Naive thymus-derived CD4-positive, alpha-beta T cell (primary cell): Measurements from ENCODE around the gene CLTB. TPM values are rescaled to one million over a fixed set of nuclear protein-coding genes. Genes with fewer than 3 reads are reported as not detected.
"Not testable (repeated sequence)": the region's sequence is repeated elsewhere in the genome, so short reads cannot be mapped to it uniquely, and the experiment has no call there.

Source experiments
- ATAC-seq: fragments of 150-1000 bp; cut with Tn5 transposase; 2 replicates; pipeline ENCODE4 v1.10.0; 2021; ENCODE audit warnings: mild to moderate bottlenecking, moderate library complexity
- CTCF ChIA-PET: fragments of 350-600 bp; sonication (Branson Sonifier 250); formaldehyde crosslinking; loops from one replicate; lab custom pipeline; 2021; ENCODE audit warnings: antibody characterized with exemption; lab: Charles Lee
- POLR2A ChIA-PET: fragments of 350-600 bp; sonication (Branson Sonifier 250); formaldehyde crosslinking; loops from one replicate; lab custom pipeline; 2021; ENCODE audit warnings: antibody characterized with exemption, inconsistent platforms; lab: Charles Lee
- DNase-seq, 9 donors: peaks; one replicate each; pipeline versions ENCODE4 v3.0.0 to v3.0.0-alpha.2; 2020 to 2022; ENCODE audit warnings: mixed read lengths in 1 of 9
- H3K27ac ChIP-seq: one replicate; pipeline ENCODE4 v1.7.0; 2013; ENCODE audit warnings: mild to moderate bottlenecking, low read depth, low read length, moderate library complexity
- H3K27me3 ChIP-seq, 2 donors: one replicate each; pipeline ENCODE4 v1.7.0; 2013; ENCODE audit warnings: low read length in 2 of 2, mild to moderate bottlenecking in 2 of 2, moderate library complexity in 2 of 2; ENCODE audit not compliant: control insufficient read depth in 2 of 2, insufficient read depth in 2 of 2
- H3K36me3 ChIP-seq, 3 experiments: 1 replicate in 2 of 3; 2 replicates in 1 of 3; pipeline ENCODE4 v1.7.0; 2013; ENCODE audit warnings: low read length in 3 of 3, mild to moderate bottlenecking in 3 of 3, moderate library complexity in 1 of 3; ENCODE audit not compliant: insufficient read depth in 3 of 3, control insufficient read depth in 2 of 3
- H3K4me1 ChIP-seq, 2 donors: one replicate each; pipeline ENCODE4 v1.7.0; 2013; ENCODE audit warnings: low read length in 2 of 2, mild to moderate bottlenecking in 2 of 2, moderate library complexity in 1 of 2; ENCODE audit not compliant: control insufficient read depth in 2 of 2, insufficient read depth in 2 of 2
- H3K4me3 ChIP-seq: 2 replicates; pipeline ENCODE4 v1.7.0; 2013; ENCODE audit warnings: mild to moderate bottlenecking, low read length
- H3K9me3 ChIP-seq, 3 experiments: 1 replicate in 2 of 3; 2 replicates in 1 of 3; pipeline ENCODE4 v1.7.0; 2013; ENCODE audit warnings: low read length in 3 of 3; ENCODE audit not compliant: control insufficient read depth in 2 of 3
- H3K27ac Mint-ChIP-seq, 9 donors: one replicate each; pipeline ENCODE4 v1.8.0; 2020 to 2022; ENCODE audit warnings: mixed read lengths in 9 of 9, mild to moderate bottlenecking in 8 of 9, moderate library complexity in 5 of 9, inconsistent platforms in 2 of 9
- H3K27me3 Mint-ChIP-seq, 5 donors: one replicate each; pipeline ENCODE4 v1.8.0; 2021 to 2022; ENCODE audit warnings: mixed read lengths in 5 of 5, mild to moderate bottlenecking in 1 of 5
- H3K36me3 Mint-ChIP-seq, 5 donors: one replicate each; pipeline ENCODE4 v1.8.0; 2020 to 2022; ENCODE audit warnings: mixed read lengths in 5 of 5, mild to moderate bottlenecking in 3 of 5, inconsistent platforms in 1 of 5
- H3K4me1 Mint-ChIP-seq, 7 donors: one replicate each; pipeline ENCODE4 v1.8.0; 2020 to 2022; ENCODE audit warnings: mixed read lengths in 7 of 7, mild to moderate bottlenecking in 3 of 7, inconsistent platforms in 1 of 7
- H3K4me3 Mint-ChIP-seq, 10 donors: one replicate each; pipeline ENCODE4 v1.8.0; 2020 to 2022; ENCODE audit warnings: mild to moderate bottlenecking in 10 of 10, mixed read lengths in 10 of 10, moderate library complexity in 6 of 10, inconsistent platforms in 2 of 10
- H3K9me3 Mint-ChIP-seq, 11 donors: one replicate each; pipeline ENCODE4 v1.8.0; 2020 to 2022; ENCODE audit warnings: mixed read lengths in 11 of 11, mild to moderate bottlenecking in 4 of 11, inconsistent platforms in 1 of 11, moderate library complexity in 1 of 11
- intact Hi-C, 2 donors: fragments of 100-400 bp; cut with micrococcal nuclease; formaldehyde crosslinking; loops; one replicate each; pipeline ENCODE4 v1.15.1; 2023
- polyA plus RNA-seq, 2 donors: library from polyadenylated mRNA; unstranded; fragments of 300-500 nt; fragmentation: Illumina TruSeq; gene quantifications; one replicate each; pipeline ENCODE4 v1.2.3, GENCODE V29; 2021
- total RNA-seq, 6 experiments: library from RNA in 5 of 6; stranded (reverse) in 5 of 6; gene quantifications; 1 replicate in 5 of 6; 2 replicates in 1 of 6; pipeline ENCODE4 v1.2.3 and lab custom pipeline; 2021 to 2026

CLTB gene
- total and polyA plus RNA-seq, 7 experiments from 2014 or later = 30.6 to 90.9 (median 66.9) TPM

- H3K4me3 ChIP-seq, H3K4me1 ChIP-seq, H3K27me3 ChIP-seq, H3K9me3 ChIP-seq, H3K4me3 Mint-ChIP-seq, DNase-seq, H3K9me3 Mint-ChIP-seq, POLR2A ChIA-PET, intact Hi-C loops, ATAC-seq, H3K27me3 Mint-ChIP-seq, H3K27ac Mint-ChIP-seq, CTCF ChIA-PET, H3K27ac ChIP-seq: not testable (repeated sequence)
- Mint-ChIP-seq H3K36me3 (peaks cover 0 to 18% (median 12%) of the 10 kb centered on the region in 5 donors), H3K4me1 (peaks cover 8 to 23% (median 19%) of the 10 kb centered on the region in 7 donors)
- peaks cover 0 to 45% (median 0%) of the 10 kb centered on the region in 3 experiments for H3K36me3 ChIP-seq
Measured at GRCh38 chr5:176408252-176408573, 8.1 kb downstream of the CLTB start.

GRCh38 chr5:176407456-176408251, 8.7 kb downstream of the CLTB start:
- H3K27me3 Mint-ChIP-seq = no peaks in the 10 kb centered on the region
- peak overlapping the region in 1 of 9 donors; percentile 46 for H3K27ac Mint-ChIP-seq
- no peak overlapping the region for H3K4me3 Mint-ChIP-seq

GRCh38 chr5:176406436-176407052, 9.8 kb downstream of the CLTB start:
- Histone ChIP-seq H3K4me1 (no peaks in the 10 kb centered on the region), H3K27me3 (no peaks in the 10 kb centered on the region), H3K4me3 (no peak overlapping the region), H3K27ac (no peak overlapping the region), H3K9me3 (no peaks in the 10 kb centered on the region), H3K36me3 (peaks cover 0 to 47% (median 0%) of the 10 kb centered on the region in 3 experiments)
- CTCF ChIA-PET = interaction anchor here (0.6 kb wide), 1 partner anchor 189 kb away, joined by 3 read pairs; no protein-coding TSS in a partner anchor
- ATAC-seq (no peak), DNase-seq (no peak)
- no peaks in the 10 kb centered on the region for H3K27me3 Mint-ChIP-seq
- H3K27ac Mint-ChIP-seq = peak overlapping the region in 1 of 9 donors; percentile 43
- POLR2A ChIA-PET = interaction anchor here (0.6 kb wide), 1 partner anchor 77 kb away, joined by 3 read pairs; no protein-coding TSS in a partner anchor
- intact Hi-C loops = no loop called here
- peaks cover 7 to 15% (median 8%) of the 10 kb centered on the region in 7 donors for H3K4me1 Mint-ChIP-seq
- no peaks in the 10 kb centered on the region for H3K9me3 Mint-ChIP-seq
- peaks cover 0 to 19% (median 12%) of the 10 kb centered on the region in 5 donors for H3K36me3 Mint-ChIP-seq
- no peak overlapping the region for H3K4me3 Mint-ChIP-seq

More at GRCh38 chr5:176407456-176408251, 8.7 kb downstream of the CLTB start:
- H3K4me1 Mint-ChIP-seq = peaks cover 8 to 17% (median 15%) of the 10 kb centered on the region in 7 donors
- Histone ChIP-seq H3K27ac (no peak overlapping the region), H3K27me3 (no peaks in the 10 kb centered on the region), H3K4me3 (no peak overlapping the region), H3K36me3 (peaks cover 0 to 45% (median 0%) of the 10 kb centered on the region in 3 experiments), H3K9me3 (no peaks in the 10 kb centered on the region), H3K4me1 (no peaks in the 10 kb centered on the region)
- DNase-seq = no peak
- no peak for ATAC-seq
- intact Hi-C loops = no loop called here
- ChIA-PET CTCF (interaction anchor here (0.5 to 0.6 kb wide), 2 partner anchors 35 to 188 kb away, joined by 3 read pairs; no protein-coding TSS in a partner anchor), POLR2A (interaction anchor here (0.6 kb wide), 1 partner anchor 78 kb away, joined by 3 read pairs; no protein-coding TSS in a partner anchor)
- H3K9me3 Mint-ChIP-seq = no peaks in the 10 kb centered on the region
- H3K36me3 Mint-ChIP-seq = peaks cover 0 to 19% (median 12%) of the 10 kb centered on the region in 5 donors

GRCh38 chr5:176405656-176406435, 10.5 kb downstream of the CLTB start:
- H3K4me3 Mint-ChIP-seq = no peak overlapping the region
- ATAC-seq = no peak
- no peaks in the 10 kb centered on the region for H3K27me3 Mint-ChIP-seq

GRCh38 chr5:176401281-176402205, 14.8 kb downstream of the CLTB start:
- Mint-ChIP-seq H3K4me1 (no peaks in the 10 kb centered on the region), H3K4me3 (no peak overlapping the region), H3K36me3 (peaks cover 0 to 16% (median 0%) of the 10 kb centered on the region in 5 donors), H3K27me3 (no peaks in the 10 kb centered on the region), H3K27ac (peak overlapping the region in 2 of 9 donors; percentile 32 to 60), H3K9me3 (no peaks in the 10 kb centered on the region)
- Histone ChIP-seq H3K9me3 (no peaks in the 10 kb centered on the region), H3K27me3 (no peaks in the 10 kb centered on the region), H3K27ac (no peak overlapping the region), H3K4me1 (no peaks in the 10 kb centered on the region), H3K4me3 (no peak overlapping the region), H3K36me3 (peaks cover 0 to 44% (median 0%) of the 10 kb centered on the region in 3 experiments)
- DNase-seq (no peak), ATAC-seq (no peak)
- intact Hi-C loops = no loop called here
- CTCF ChIA-PET = no interaction called here
- POLR2A ChIA-PET = interaction anchor here (0.6 kb wide), 1 partner anchor 122 kb away, joined by 4 read pairs; no protein-coding TSS in a partner anchor

More at GRCh38 chr5:176405656-176406435, 10.5 kb downstream of the CLTB start:
- no peaks in the 10 kb centered on the region for H3K9me3 ChIP-seq
- ChIA-PET CTCF (no interaction called here), POLR2A (no interaction called here)
- no peak overlapping the region for H3K27ac Mint-ChIP-seq
- no peak for DNase-seq
- peaks cover 0 to 8% (median under 1%) of the 10 kb centered on the region in 7 donors for H3K4me1 Mint-ChIP-seq
- peaks cover 0 to 19% (median 10%) of the 10 kb centered on the region in 5 donors for H3K36me3 Mint-ChIP-seq
- H3K27me3 ChIP-seq = no peaks in the 10 kb centered on the region
- no peak overlapping the region for H3K4me3 ChIP-seq
- no peaks in the 10 kb centered on the region for H3K9me3 Mint-ChIP-seq
- H3K27ac ChIP-seq = no peak overlapping the region
- H3K4me1 ChIP-seq = no peaks in the 10 kb centered on the region
- intact Hi-C loops = no loop called here
- peaks cover 0 to 49% (median 0%) of the 10 kb centered on the region in 3 experiments for H3K36me3 ChIP-seq
